PC-3 (cell line): ENCODE results near the gene ARHGEF7. TPM values are rescaled to one million over a fixed set of nuclear protein-coding genes. Genes with fewer than 3 reads are reported as not detected.

Experiments used
- ATAC-seq: fragments of 200-7000 bp; cut with Tn5 transposase; 2 replicates; pipeline ENCODE4 v1.9.1; 2020; ENCODE audit warnings: mild to moderate bottlenecking, moderate library complexity
- BruUV-seq: library from RNA; stranded (reverse); fragments of 400-500 nt; replicated peaks from 2 replicates; lab custom pipeline; 2021; lab: Mats Ljungman, UMichigan
- CTCF ChIA-PET: fragments of 300-600 bp; sonication (Branson Sonifier 250); formaldehyde crosslinking; loops from one replicate; lab custom pipeline; 2022; ENCODE audit warnings: antibody characterized with exemption; lab: Charles Lee
- POLR2A ChIA-PET: fragments of 300-600 bp; sonication (Branson Sonifier 250); formaldehyde crosslinking; loops from one replicate; lab custom pipeline; 2022; ENCODE audit warnings: antibody characterized with exemption; ENCODE audit not compliant: unreplicated experiment; lab: Charles Lee
- DNase-seq: peaks from one replicate; pipeline ENCODE4 v3.0.0-alpha.2; 2015
- H2AFZ ChIP-seq: fragments of 300-600 bp; sonication (generic); 2 replicates; pipeline ENCODE4 v1.6.0; 2016; ENCODE audit warnings: antibody characterized with exemption, low read length
- H3F3A ChIP-seq: fragments of 300-600 bp; sonication (generic); one replicate; pipeline ENCODE4 v1.6.0; 2017; ENCODE audit warnings: antibody characterized with exemption, low read length, control low read depth, mild to moderate bottlenecking; ENCODE audit not compliant: unreplicated experiment
- H3K27ac ChIP-seq: fragments of 300-600 bp; sonication (generic); 2 replicates; pipeline ENCODE4 v1.5.1; 2016; ENCODE audit warnings: mild to moderate bottlenecking, low read length
- H3K27me3 ChIP-seq: fragments of 300-600 bp; sonication (generic); 2 replicates; pipeline ENCODE4 v1.6.1; 2016; ENCODE audit warnings: low read length, mixed read lengths
- H3K36me3 ChIP-seq: fragments of 300-600 bp; sonication (generic); 2 replicates; pipeline ENCODE4 v1.6.1; 2016; ENCODE audit warnings: low read depth, mixed run types, low read length, mixed read lengths
- H3K4me1 ChIP-seq: fragments of 300-600 bp; sonication (generic); 2 replicates; pipeline ENCODE4 v1.5.1; 2016; ENCODE audit warnings: low read length; ENCODE audit not compliant: insufficient read depth
- H3K4me2 ChIP-seq: fragments of 300-600 bp; sonication (generic); 2 replicates; pipeline ENCODE4 v1.6.0; 2016; ENCODE audit warnings: low read length
- H3K4me3 ChIP-seq: fragments of 300-600 bp; sonication (generic); 2 replicates; pipeline ENCODE4 v1.5.1; 2016; ENCODE audit warnings: mild to moderate bottlenecking, low read length, mixed read lengths
- H3K79me2 ChIP-seq: fragments of 300-600 bp; sonication (generic); 2 replicates; pipeline ENCODE4 v1.6.1; 2017; ENCODE audit warnings: low read length, mixed read lengths
- H3K9ac ChIP-seq: fragments of 300-600 bp; sonication (generic); 2 replicates; pipeline ENCODE4 v1.6.0; 2016; ENCODE audit warnings: mild to moderate bottlenecking, low read length
- H3K9me2 ChIP-seq: fragments of 300-600 bp; sonication (generic); replicated peaks from 2 replicates; pipeline ENCODE4 v1.6.1; 2016; ENCODE audit warnings: mixed run types, low read length, mixed read lengths
- H3K9me3 ChIP-seq: fragments of 300-600 bp; sonication (generic); 2 replicates; pipeline ENCODE4 v1.6.1; 2016; ENCODE audit warnings: low read length, mixed read lengths
- H4K20me1 ChIP-seq: fragments of 300-600 bp; sonication (generic); 2 replicates; pipeline ENCODE4 v1.6.1; 2016; ENCODE audit warnings: low read length, mixed read lengths
- CTCF ChIP-seq: fragments of 300-600 bp; sonication (generic); conservative IDR thresholded peaks from 2 replicates; pipeline ENCODE4 v1.5.1; 2017; ENCODE audit warnings: antibody characterized with exemption, low read depth, mild to moderate bottlenecking, low read length
- EZH2 ChIP-seq: fragments of 300-600 bp; sonication (generic); IDR thresholded peaks from one replicate; pipeline ENCODE4 v1.6.1; 2017; ENCODE audit warnings: antibody characterized with exemption, mild to moderate bottlenecking, low read length; ENCODE audit not compliant: unreplicated experiment
- EZH2phosphoT487 ChIP-seq: fragments of 300-600 bp; sonication (generic); IDR thresholded peaks from 2 replicates; pipeline ENCODE4 v1.6.1; 2018; ENCODE audit warnings: mild to moderate bottlenecking, antibody characterized with exemption, low read length, borderline replicate concordance
- intact Hi-C: fragments of 100-400 bp; cut with micrococcal nuclease; formaldehyde crosslinking; loops from 2 replicates; pipeline ENCODE4 v1.9.0; 2023
- total RNA-seq: library from RNA; depleted of rRNA; stranded (reverse); fragments of >200 nt; gene quantifications from 2 replicates; pipeline ENCODE4 v1.2.3, GENCODE V29; 2014

Gene ARHGEF7
- total RNA-seq, 1 experiment from 2014 or later, result 14.7 TPM

- intact Hi-C loops, result no loop called here
- ChIA-PET POLR2A (no interaction called here), CTCF (no interaction called here)
These were observed 171.1 kb downstream of the ARHGEF7 start for GRCh38 chr13:111286162-111286561.

GRCh38 chr13:111286749-111287148 is 171.6 kb downstream of the ARHGEF7 start:
- H3K36me3 ChIP-seq, result no peaks in the 10 kb centered on the region
- no peak overlapping the region for H3K4me3 ChIP-seq
- no peak overlapping the region for H2AFZ ChIP-seq
- H3K27me3 ChIP-seq, result no peaks in the 10 kb centered on the region
- H3K79me2 ChIP-seq, result no peaks in the 10 kb centered on the region
- H3K9me2 ChIP-seq, result no peaks in the 10 kb centered on the region
- no peaks in the 10 kb centered on the region for H3F3A ChIP-seq
- ATAC-seq, result no peak
- BruUV-seq, result no TSS peak
- H3K27ac ChIP-seq, result no peak overlapping the region
- intact Hi-C loops, result no loop called here
- no peak overlapping the region for H3K4me2 ChIP-seq
- no peak overlapping the region for H3K9ac ChIP-seq
- no peaks in the 10 kb centered on the region for H3K9me3 ChIP-seq
- TF ChIP-seq CTCF (no peak), EZH2phosphoT487 (no peak), EZH2 (no peak)
- ChIA-PET CTCF (no interaction called here), POLR2A (no interaction called here)
- no peaks in the 10 kb centered on the region for H4K20me1 ChIP-seq
- H3K4me1 ChIP-seq, result no peaks in the 10 kb centered on the region
- DNase-seq, result no peak

More at GRCh38 chr13:111286162-111286561, 171.1 kb downstream of the ARHGEF7 start:
- H2AFZ ChIP-seq, result no peak overlapping the region
- no peaks in the 10 kb centered on the region for H3K4me1 ChIP-seq
- H4K20me1 ChIP-seq, result no peaks in the 10 kb centered on the region
- H3K9ac ChIP-seq, result no peak overlapping the region
- H3K27ac ChIP-seq, result no peak overlapping the region
- no TSS peak for BruUV-seq
- H3K4me2 ChIP-seq, result no peak overlapping the region
- H3K4me3 ChIP-seq, result no peak overlapping the region
- TF ChIP-seq CTCF, result no peak
- no peak for TF ChIP-seq EZH2
- TF ChIP-seq EZH2phosphoT487, result no peak
- H3K36me3 ChIP-seq, result no peaks in the 10 kb centered on the region
- ATAC-seq (no peak), DNase-seq (no peak)
- no peaks in the 10 kb centered on the region for H3K9me2 ChIP-seq
- H3F3A ChIP-seq, result no peaks in the 10 kb centered on the region
- H3K79me2 ChIP-seq, result no peaks in the 10 kb centered on the region
- no peaks in the 10 kb centered on the region for H3K27me3 ChIP-seq
- no peaks in the 10 kb centered on the region for H3K9me3 ChIP-seq

- H3K27me3 ChIP-seq, result no peaks in the 10 kb centered on the region
- H4K20me1 ChIP-seq, result no peaks in the 10 kb centered on the region
- intact Hi-C loops, result no loop called here
- no peaks in the 10 kb centered on the region for H3K4me1 ChIP-seq
- H3K27ac ChIP-seq, result no peak overlapping the region
- DNase-seq (no peak), ATAC-seq (no peak)
- POLR2A ChIA-PET, result no interaction called here
- H3K4me3 ChIP-seq, result no peak overlapping the region
- no peak overlapping the region for H2AFZ ChIP-seq
- H3K9ac ChIP-seq, result no peak overlapping the region
- no peaks in the 10 kb centered on the region for H3F3A ChIP-seq
- TF ChIP-seq CTCF (no peak), EZH2 (no peak), EZH2phosphoT487 (no peak)
- BruUV-seq, result no TSS peak
- no peaks in the 10 kb centered on the region for H3K9me3 ChIP-seq
- H3K79me2 ChIP-seq, result no peaks in the 10 kb centered on the region
- no peaks in the 10 kb centered on the region for H3K36me3 ChIP-seq
- CTCF ChIA-PET, result no interaction called here
- no peak overlapping the region for H3K4me2 ChIP-seq
- H3K9me2 ChIP-seq, result no peaks in the 10 kb centered on the region
These were observed 172.1 kb downstream of the ARHGEF7 start for GRCh38 chr13:111287201-111287600.
